Esophagus squamous epithelium (tissue), 5 donors: ENCODE measurements around the gene RAB11FIP5. TPM values are rescaled to one million over a fixed set of nuclear protein-coding genes. Genes with fewer than 3 reads are reported as not detected.

ENCODE experiments used
- DNase-seq: peaks from one replicate; lab custom pipeline; 2025; lab: John Stamatoyannopoulos, UW
- H3K27ac ChIP-seq, 4 donors: fragments of 200-600 bp; sonication (generic); one replicate each; pipeline ENCODE4 v1.5.1; 2016 to 2019; ENCODE audit warnings: mild to moderate bottlenecking in 1 of 4
- H3K27me3 ChIP-seq, 4 donors: fragments of 200-600 bp; sonication (generic); 1 replicate in 3 of 4; 2 replicates in 1 of 4; pipeline versions ENCODE4 v1.5.1 to v1.6.0; 2017 to 2021; ENCODE audit warnings: antibody characterized with exemption in 1 of 4
- H3K36me3 ChIP-seq, 3 donors: fragments of 200-600 bp; sonication (generic); one replicate each; pipeline ENCODE4 v1.5.1; 2016 to 2019
- H3K4me1 ChIP-seq, 3 donors: fragments of 200-600 bp; sonication (generic); one replicate each; pipeline ENCODE4 v1.5.1; 2017 to 2019
- H3K4me3 ChIP-seq, 4 donors: fragments of 200-600 bp; sonication (generic); 1 replicate in 3 of 4; 2 replicates in 1 of 4; pipeline ENCODE4 v1.5.1; 2016 to 2019; ENCODE audit warnings: mild to moderate bottlenecking in 2 of 4, moderate library complexity in 1 of 4
- H3K9me3 ChIP-seq, 3 donors: fragments of 200-600 bp; sonication (generic); one replicate each; pipeline ENCODE4 v1.5.1; 2016 to 2019
- CTCF ChIP-seq, 6 experiments: fragments of 450-650 bp in 4 of 6; fragments of 200-600 bp in 2 of 6; sonication (generic) in 2 of 6; IDR thresholded peaks; one replicate each; pipeline ENCODE4 v1.5.1; 2016 to 2019; ENCODE audit warnings: antibody characterized with exemption in 6 of 6, mild to moderate bottlenecking in 4 of 6, moderate library complexity in 4 of 6
- POLR2A ChIP-seq, 4 donors: fragments of 450-650 bp; IDR thresholded peaks; one replicate each; pipeline ENCODE4 v1.6.1; 2017; ENCODE audit warnings: antibody characterized with exemption in 4 of 4, mild to moderate bottlenecking in 4 of 4, moderate library complexity in 3 of 4
- WGBS, 2 donors: methylation state at CpG; one replicate each; pipeline ENCODE4 v1.1.5; 2018; 5-methylcytosine and 5-hydroxymethylcytosine counted together
- intact Hi-C: fragments of 100-400 bp; cut with DNase I; formaldehyde crosslinking; loops from one replicate; pipeline ENCODE4 v1.15.0; 2022
- total RNA-seq, 4 donors: library from RNA; depleted of rRNA; stranded (reverse); fragments of >200 nt; gene quantifications; one replicate each; pipeline ENCODE4 v1.1.0, GENCODE V29; 2016
- donor health status: DM: yes; HTN: yes; CAD: no.

Gene RAB11FIP5
- total RNA-seq, 4 donors from 2014 or later = 12.2 to 19.6 (median 16.6) TPM

GRCh38 chr2:73084971-73085370, 27.8 kb downstream of the RAB11FIP5 start:
- no peak for DNase-seq
- H3K27ac ChIP-seq = no peak overlapping the region
- peaks cover 0 to 34% (median 0%) of the 10 kb centered on the region in 3 donors for H3K4me1 ChIP-seq
- no peaks in the 10 kb centered on the region for H3K9me3 ChIP-seq
- WGBS, 2 donors = 70 to 87% methylated on average over 3 of the region's 3 CpGs
- TF ChIP-seq CTCF (IDR thresholded peaks at IDR 0.05) (no peak), POLR2A (IDR thresholded peaks at IDR 0.05) (no peak)
- intact Hi-C loops = loop anchor here (5.0 kb wide), 1 partner anchor 72 kb away; no protein-coding TSS in a partner anchor
- peaks cover 4 to 59% (median 12%) of the 10 kb centered on the region in 3 donors for H3K36me3 ChIP-seq
- H3K27me3 ChIP-seq = no peaks in the 10 kb centered on the region
- H3K4me3 ChIP-seq = no peak overlapping the region

GRCh38 chr2:73083886-73084800, 28.6 kb downstream of the RAB11FIP5 start:
- peaks cover 10 to 68% (median 12%) of the 10 kb centered on the region in 3 donors for H3K36me3 ChIP-seq
- TF ChIP-seq CTCF (IDR thresholded peaks at IDR 0.05) (no peak), POLR2A (IDR thresholded peaks at IDR 0.05) (no peak)
- H3K4me3 ChIP-seq = no peak overlapping the region
- intact Hi-C loops = no loop called here
- H3K9me3 ChIP-seq = no peaks in the 10 kb centered on the region
- H3K4me1 ChIP-seq = peaks cover 0 to 26% (median 0%) of the 10 kb centered on the region in 3 donors
- DNase-seq = no peak
- no peak overlapping the region for H3K27ac ChIP-seq
- WGBS, 2 donors = 68 to 74% methylated on average over 6 of the region's 7 CpGs
- H3K27me3 ChIP-seq = no peaks in the 10 kb centered on the region

GRCh38 chr2:73082523-73083410, 30.0 kb downstream of the RAB11FIP5 start:
- no peaks in the 10 kb centered on the region for H3K27me3 ChIP-seq
- H3K4me1 ChIP-seq = peaks cover 0 to 23% (median 0%) of the 10 kb centered on the region in 3 donors
- TF ChIP-seq POLR2A (IDR thresholded peaks at IDR 0.05) (no peak), CTCF (IDR thresholded peaks at IDR 0.05) (no peak)
- 73 to 93% methylated on average over 3 to 4 of the region's 13 CpGs for WGBS, 2 donors
- H3K9me3 ChIP-seq = no peaks in the 10 kb centered on the region
- intact Hi-C loops = no loop called here
- no peak overlapping the region for H3K27ac ChIP-seq
- no peak for DNase-seq
- H3K36me3 ChIP-seq = peaks cover 5 to 67% (median 9%) of the 10 kb centered on the region in 3 donors
- H3K4me3 ChIP-seq = no peak overlapping the region

GRCh38 chr2:73081181-73081671, 31.5 kb downstream of the RAB11FIP5 start:
- H3K36me3 ChIP-seq = peaks cover 0 to 62% (median 6%) of the 10 kb centered on the region in 3 donors
- no peak for TF ChIP-seq POLR2A (IDR thresholded peaks at IDR 0.05)
- no peak for TF ChIP-seq CTCF (IDR thresholded peaks at IDR 0.05)
- peaks cover 0 to 23% (median 0%) of the 10 kb centered on the region in 3 donors for H3K4me1 ChIP-seq
- H3K4me3 ChIP-seq = no peak overlapping the region
- DNase-seq = no peak
- no peak overlapping the region for H3K27ac ChIP-seq
- H3K9me3 ChIP-seq = no peaks in the 10 kb centered on the region
- intact Hi-C loops = no loop called here
- whole genome bisulfite sequencing, 2 donors = 75 to 86% methylated on average over 10 of the region's 16 CpGs
- H3K27me3 ChIP-seq = no peaks in the 10 kb centered on the region
